Measurements from ENCODE around the gene RMI2.

Gene RMI2

GRCh38 chr16:11329891-11330290 is 15.4 kb upstream of the RMI2 start (continued):
- TF ChIP-seq POU6F1 (CRISPR knock-in tag; IDR thresholded peaks at IDR 0.05; ENCODE audit: borderline replicate concordance, low read depth) (no peak), ZC3H10 (CRISPR knock-in tag; IDR thresholded peaks at IDR 0.05) (no peak), ZNF70 (CRISPR knock-in tag; IDR thresholded peaks at IDR 0.05) (no peak), ARNTL (CRISPR knock-in tag; IDR thresholded peaks at IDR 0.05; ENCODE audit: borderline replicate concordance, low read depth) (no peak), RARB (CRISPR knock-in tag; IDR thresholded peaks at IDR 0.05) (no peak), ISL1 (CRISPR knock-in tag; IDR thresholded peaks at IDR 0.05) (no peak), CSDC2 (CRISPR knock-in tag; IDR thresholded peaks at IDR 0.05) (no peak), SNAI2 (CRISPR knock-in tag; IDR thresholded peaks at IDR 0.05) (no peak), CREB5 (CRISPR knock-in tag; IDR thresholded peaks at IDR 0.05; ENCODE audit: low read depth) (no peak), ZNF565 (CRISPR knock-in tag; conservative IDR thresholded peaks at IDR 0.05; ENCODE audit: low read depth) (no peak), TOX (CRISPR knock-in tag; IDR thresholded peaks at IDR 0.05; ENCODE audit: borderline replicate concordance) (no peak)

DNA sequence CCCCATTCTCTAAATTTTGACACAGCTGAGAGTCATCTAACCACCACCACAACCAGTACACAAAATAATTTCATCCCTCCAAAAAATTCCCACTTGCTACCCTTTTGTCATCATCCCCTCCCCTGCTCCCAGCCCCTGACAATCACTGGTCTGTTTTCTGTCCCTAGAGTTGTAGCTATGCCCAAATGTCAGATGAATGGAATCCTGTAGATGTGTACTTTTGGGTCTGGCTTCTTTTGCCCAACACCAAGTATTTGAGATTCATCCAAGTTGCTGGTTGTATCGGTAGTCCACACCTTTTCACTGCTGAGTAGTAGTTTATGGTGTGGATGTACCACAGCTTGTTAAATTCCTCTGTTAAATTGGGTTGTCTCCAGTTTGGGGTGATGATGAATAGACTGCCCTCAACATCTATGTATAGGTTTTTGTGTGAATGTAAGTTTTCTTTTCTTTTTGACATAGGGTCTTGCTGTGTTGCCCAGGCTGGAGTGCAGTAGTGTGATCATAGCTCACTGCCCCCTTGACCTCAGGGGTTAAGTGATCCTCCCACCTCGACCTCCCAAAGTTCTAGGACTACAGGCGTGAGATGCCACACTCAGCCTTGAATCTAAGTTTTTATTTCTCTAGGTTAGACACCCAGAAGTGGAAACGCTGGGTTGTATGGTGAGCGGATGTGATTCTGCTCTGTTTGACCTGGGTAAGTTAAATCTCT is 14.6 kb upstream of the RMI2 start:
- TF ChIP-seq ZNF8 (CRISPR knock-in tag; IDR thresholded peaks at IDR 0.05) (peak; percentile 65; the same call in 1 of the 2 replicates), ISL1 (CRISPR knock-in tag; IDR thresholded peaks at IDR 0.05) (no peak)
- no peak for ATAC-seq

DNA sequence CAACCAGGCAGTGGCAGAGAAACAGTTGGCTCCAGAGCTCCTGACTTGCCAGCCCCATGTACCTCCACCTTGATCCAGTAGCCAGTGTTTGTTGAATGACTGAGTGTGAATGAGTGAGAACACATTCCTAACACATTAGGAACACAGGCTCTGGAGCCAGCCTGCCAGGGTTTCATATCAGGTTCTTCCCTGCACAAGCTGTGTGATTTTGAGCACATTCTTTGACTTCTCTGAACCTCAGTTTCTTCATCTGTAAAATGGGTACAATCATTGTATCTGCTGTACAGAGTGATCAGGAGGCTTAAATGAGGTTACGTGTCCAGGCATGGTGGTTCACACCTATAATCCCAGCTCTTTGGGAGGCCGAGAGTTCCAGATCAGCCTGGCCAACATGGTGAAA is 13.3 kb upstream of the RMI2 start:
- ATAC-seq = no peak
- TF ChIP-seq ESRRG (CRISPR knock-in tag; IDR thresholded peaks at IDR 0.05) = no peak
- TF ChIP-seq ZFP3 (CRISPR knock-in tag; IDR thresholded peaks at IDR 0.05) = no peak
- no peak for TF ChIP-seq ZNF8 (CRISPR knock-in tag; IDR thresholded peaks at IDR 0.05)
- no peak for TF ChIP-seq TCF4 (CRISPR knock-in tag; IDR thresholded peaks at IDR 0.05; ENCODE audit: borderline replicate concordance)
- TF ChIP-seq ZNF70 (CRISPR knock-in tag; IDR thresholded peaks at IDR 0.05) = no peak

GRCh38 chr16:11333010-11333409 is 12.2 kb upstream of the RMI2 start:
- no peak for ATAC-seq
- TF ChIP-seq OSR1 (CRISPR knock-in tag; IDR thresholded peaks at IDR 0.05) (no peak), ZFP3 (CRISPR knock-in tag; IDR thresholded peaks at IDR 0.05) (no peak), TSHZ2 (CRISPR knock-in tag; IDR thresholded peaks at IDR 0.05) (no peak), CSDC2 (CRISPR knock-in tag; IDR thresholded peaks at IDR 0.05) (no peak), ARNTL (CRISPR knock-in tag; IDR thresholded peaks at IDR 0.05; ENCODE audit: borderline replicate concordance, low read depth) (no peak), RARB (CRISPR knock-in tag; IDR thresholded peaks at IDR 0.05) (no peak), PPARA (CRISPR knock-in tag; IDR thresholded peaks at IDR 0.05; ENCODE audit: borderline replicate concordance) (no peak), ZFP30 (CRISPR knock-in tag; IDR thresholded peaks at IDR 0.05) (no peak), ZC3H10 (CRISPR knock-in tag; IDR thresholded peaks at IDR 0.05) (no peak), GLIS3 (CRISPR knock-in tag; IDR thresholded peaks at IDR 0.05) (no peak), TCF4 (CRISPR knock-in tag; IDR thresholded peaks at IDR 0.05; ENCODE audit: borderline replicate concordance) (no peak), SNAI2 (CRISPR knock-in tag; IDR thresholded peaks at IDR 0.05) (no peak), ISL1 (CRISPR knock-in tag; IDR thresholded peaks at IDR 0.05) (no peak), ESRRG (CRISPR knock-in tag; IDR thresholded peaks at IDR 0.05) (no peak), CREB5 (CRISPR knock-in tag; IDR thresholded peaks at IDR 0.05; ENCODE audit: low read depth) (no peak), BACH2 (CRISPR knock-in tag; IDR thresholded peaks at IDR 0.05; ENCODE audit: borderline replicate concordance) (no peak), ZNF565 (CRISPR knock-in tag; conservative IDR thresholded peaks at IDR 0.05; ENCODE audit: low read depth) (no peak)

Measured in SK-N-SH treated with all-trans-retinoic acid at 6 μM for 48 hours (cell line).